HG02840 (cell line): ENCODE data around the gene SNX25.
A peak's percentile ranks its signal among the peaks of the same experiment; 100 is the strongest.
"Not testable (repeated sequence)": the region's sequence is repeated elsewhere in the genome, so short reads cannot be mapped to it uniquely, and the experiment has no call there.

ENCODE experiments used
- ATAC-seq: cut with Tn5 transposase; IDR thresholded peaks from one replicate; pipeline ENCODE4 v1.9.1; 2021; ENCODE audit warnings: mild to moderate bottlenecking, moderate library complexity, moderate number of reproducible peaks; ENCODE audit not compliant: unreplicated experiment, low FRiP score

Gene SNX25

GRCh38 chr4:185209031-185209851 is at the start of gene SNX25:
TSS of gene SNX25 (plus strand) at chr4:185209598. CDS start at chr4:185209827, 229 bp downstream.
- peak; percentile 67 for ATAC-seq

GRCh38 chr4:185165605-185166063 is 43.8 kb upstream of the SNX25 start:
- ATAC-seq = peak; percentile 88

- ATAC-seq = no peak
Measured at GRCh38 chr4:185167234-185167633, 42.2 kb upstream of the SNX25 start.

- no peak for ATAC-seq
Measured at GRCh38 chr4:185171373-185172071, 37.9 kb upstream of the SNX25 start.

- ATAC-seq = no peak
Measured at GRCh38 chr4:185179488-185179887, 29.9 kb upstream of the SNX25 start.

GRCh38 chr4:185182239-185182638 is 27.2 kb upstream of the SNX25 start:
- no peak for ATAC-seq

- ATAC-seq = no peak
Measured at GRCh38 chr4:185183622-185184281, 25.6 kb upstream of the SNX25 start.

GRCh38 chr4:185186769-185187168 is 22.6 kb upstream of the SNX25 start:
- no peak for ATAC-seq

- ATAC-seq = no peak
Measured at GRCh38 chr4:185189606-185190305, 19.6 kb upstream of the SNX25 start.

- ATAC-seq = no peak
Measured at GRCh38 chr4:185190306-185190856, 19.0 kb upstream of the SNX25 start.

GRCh38 chr4:185192059-185192458 is 17.3 kb upstream of the SNX25 start:
- ATAC-seq = peak; percentile 68

- no peak for ATAC-seq
Measured at GRCh38 chr4:185194924-185195888, 14.2 kb upstream of the SNX25 start.

- ATAC-seq = no peak
Measured at GRCh38 chr4:185196437-185196836, 13.0 kb upstream of the SNX25 start.

GRCh38 chr4:185198189-185198588 is 11.2 kb upstream of the SNX25 start:
- not testable (repeated sequence) for ATAC-seq

- ATAC-seq = no peak
Measured at GRCh38 chr4:185201977-185202962, 7.1 kb upstream of the SNX25 start.

- ATAC-seq = peak; percentile 0
Measured at GRCh38 chr4:185202984-185203485, 6.4 kb upstream of the SNX25 start.

GRCh38 chr4:185203486-185204237 is 5.7 kb upstream of the SNX25 start, which contains the start of gene CFAP97:
TSS of gene CFAP97 (minus strand) at chr4:185204000. CDS start at chr4:185191196, 12,804 bp downstream.
- peak; percentile 74 for ATAC-seq
